RWPE2 (cell line): ENCODE results near the gene RREB1.

ENCODE experiments used
- ATAC-seq: fragments of 200-7000 bp; cut with Tn5 transposase; 3 replicates; pipeline ENCODE4 v1.9.1; 2021; ENCODE audit warnings: low read depth
- DNase-seq: peaks from one replicate; pipeline ENCODE4 v3.0.0-alpha.2; 2020; ENCODE audit warnings: low spot score
- H3K27ac ChIP-seq: fragments of 450-650 bp; 2 replicates; pipeline ENCODE4 v1.5.1; 2017; ENCODE audit warnings: mild to moderate bottlenecking; ENCODE audit not compliant: poor library complexity, severe bottlenecking
- H3K27me3 ChIP-seq: fragments of 250-450 bp; sonication (Bioruptor Pico); 2 replicates; pipeline ENCODE4 v1.5.1; 2021; ENCODE audit warnings: mild to moderate bottlenecking, moderate library complexity; ENCODE audit not compliant: insufficient read depth, poor library complexity, severe bottlenecking
- H3K36me3 ChIP-seq: fragments of 250-450 bp; sonication (Bioruptor Pico); 2 replicates; pipeline ENCODE4 v1.5.1; 2020; ENCODE audit warnings: low read depth, mild to moderate bottlenecking, moderate library complexity
- H3K4me1 ChIP-seq: fragments of 250-450 bp; sonication (Bioruptor Pico); 2 replicates; pipeline ENCODE4 v1.5.1; 2021; ENCODE audit warnings: mild to moderate bottlenecking, moderate library complexity; ENCODE audit not compliant: insufficient read depth, poor library complexity, severe bottlenecking
- H3K4me3 ChIP-seq: fragments of 250-450 bp; sonication (Bioruptor Pico); 2 replicates; pipeline ENCODE4 v1.5.1; 2021; ENCODE audit warnings: mild to moderate bottlenecking, moderate library complexity; ENCODE audit not compliant: severe bottlenecking
- H3K9me3 ChIP-seq: fragments of 250-450 bp; sonication (Bioruptor Pico); 2 replicates; pipeline ENCODE4 v1.5.1; 2021; ENCODE audit warnings: mild to moderate bottlenecking, moderate library complexity; ENCODE audit not compliant: severe bottlenecking
- CTCF ChIP-seq: fragments of 450-650 bp; IDR thresholded peaks from one replicate; pipeline ENCODE4 v1.5.1; 2017; ENCODE audit warnings: mild to moderate bottlenecking, moderate library complexity; ENCODE audit not compliant: poor library complexity, severe bottlenecking

RREB1 gene

GRCh38 chr6:7114744-7115458, 7.1 kb downstream of the RREB1 start:
- H3K27ac ChIP-seq = no peak overlapping the region
- ATAC-seq = no peak
- no peak for TF ChIP-seq CTCF
- peaks cover 7% of the 10 kb centered on the region for H3K36me3 ChIP-seq
- no peaks in the 10 kb centered on the region for H3K27me3 ChIP-seq
- no peak for DNase-seq
- no peak overlapping the region for H3K4me3 ChIP-seq
- no peaks in the 10 kb centered on the region for H3K9me3 ChIP-seq
- H3K4me1 ChIP-seq = peaks cover 39% of the 10 kb centered on the region

DNA sequence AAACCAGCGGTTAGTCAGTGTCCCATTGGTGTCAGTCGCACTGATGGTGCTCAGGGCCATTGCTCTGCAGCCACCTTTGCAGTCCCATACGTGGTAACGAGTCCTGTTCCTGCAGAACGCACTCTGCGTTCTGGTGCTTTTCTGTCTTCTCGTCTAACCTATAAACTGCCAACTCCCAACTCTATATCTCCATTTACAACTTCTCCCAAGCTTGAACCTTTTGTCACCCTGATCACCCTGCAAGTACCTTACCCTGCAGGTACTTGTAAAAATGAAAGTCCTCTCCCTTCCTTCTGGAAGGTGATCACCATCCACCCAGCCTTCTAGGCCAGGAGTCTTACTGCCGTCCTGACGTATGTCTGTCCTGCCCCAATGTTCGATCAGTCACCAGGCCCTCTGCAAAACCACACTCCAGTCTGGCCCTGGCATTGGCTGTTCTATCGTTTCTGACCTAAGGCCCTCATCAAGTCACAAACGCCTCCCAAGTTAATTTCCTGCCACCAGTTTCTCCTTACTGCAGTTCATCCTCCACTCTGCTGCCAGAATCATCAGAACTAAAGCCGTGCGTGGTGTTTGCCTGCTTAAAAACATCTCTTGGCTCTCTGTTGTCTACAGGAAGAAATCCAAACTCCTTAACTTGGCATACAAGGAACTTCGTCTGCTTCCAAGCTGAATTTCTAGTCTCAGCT, 7.9 kb downstream of the RREB1 start:
- H3K4me3 ChIP-seq = no peak overlapping the region
- no peaks in the 10 kb centered on the region for H3K9me3 ChIP-seq
- no peak overlapping the region for H3K27ac ChIP-seq
- no peak for TF ChIP-seq CTCF
- no peak for ATAC-seq
- DNase-seq = no peak
- peaks cover 7% of the 10 kb centered on the region for H3K36me3 ChIP-seq
- H3K4me1 ChIP-seq = peaks cover 37% of the 10 kb centered on the region
- H3K27me3 ChIP-seq = no peaks in the 10 kb centered on the region

- no peak overlapping the region for H3K27ac ChIP-seq
- no peak for TF ChIP-seq CTCF
- H3K4me3 ChIP-seq = no peak overlapping the region
- no peaks in the 10 kb centered on the region for H3K9me3 ChIP-seq
- peaks cover 4% of the 10 kb centered on the region for H3K4me1 ChIP-seq
- H3K36me3 ChIP-seq = peaks cover 24% of the 10 kb centered on the region
- no peaks in the 10 kb centered on the region for H3K27me3 ChIP-seq
- ATAC-seq (no peak), DNase-seq (no peak)
Observed at GRCh38 chr6:7119272-7119801, 11.6 kb downstream of the RREB1 start.

GRCh38 chr6:7121700-7122241, 14.0 kb downstream of the RREB1 start:
- Histone ChIP-seq H3K36me3 (peaks cover 36% of the 10 kb centered on the region), H3K27ac (no peak overlapping the region), H3K4me1 (no peaks in the 10 kb centered on the region), H3K9me3 (no peaks in the 10 kb centered on the region), H3K27me3 (no peaks in the 10 kb centered on the region), H3K4me3 (no peak overlapping the region)
- no peak for TF ChIP-seq CTCF
- ATAC-seq = no peak
- no peak for DNase-seq

GRCh38 chr6:7122684-7123083, 14.9 kb downstream of the RREB1 start:
- no peaks in the 10 kb centered on the region for H3K4me1 ChIP-seq
- DNase-seq (no peak), ATAC-seq (no peak)
- TF ChIP-seq CTCF = no peak
- no peak overlapping the region for H3K27ac ChIP-seq
- no peaks in the 10 kb centered on the region for H3K9me3 ChIP-seq
- H3K27me3 ChIP-seq = no peaks in the 10 kb centered on the region
- no peak overlapping the region for H3K4me3 ChIP-seq
- peaks cover 38% of the 10 kb centered on the region for H3K36me3 ChIP-seq
